OCI-LY1 (cell line): ENCODE data around the gene LRRIQ3.

Experiments used
- EZH2 ChIP-seq: fragments of 200-600 bp; sonication (generic), shearing (Covaris generic); IDR thresholded peaks from 2 replicates; pipeline ENCODE4 v1.8.0; 2017; ENCODE audit warnings: borderline replicate concordance, mixed run types, mild to moderate bottlenecking, antibody characterized with exemption, low read length, moderate library complexity, mixed read lengths
- TF ChIP-seq, protein P1 (sequence below): fragments of 200-600 bp; sonication (generic), shearing (Covaris generic); IDR thresholded peaks from 2 replicates; pipeline ENCODE4 v1.5.1; 2017; ENCODE audit warnings: mild to moderate bottlenecking, antibody characterized with exemption, low read length, moderate library complexity, mixed read lengths

DNA sequence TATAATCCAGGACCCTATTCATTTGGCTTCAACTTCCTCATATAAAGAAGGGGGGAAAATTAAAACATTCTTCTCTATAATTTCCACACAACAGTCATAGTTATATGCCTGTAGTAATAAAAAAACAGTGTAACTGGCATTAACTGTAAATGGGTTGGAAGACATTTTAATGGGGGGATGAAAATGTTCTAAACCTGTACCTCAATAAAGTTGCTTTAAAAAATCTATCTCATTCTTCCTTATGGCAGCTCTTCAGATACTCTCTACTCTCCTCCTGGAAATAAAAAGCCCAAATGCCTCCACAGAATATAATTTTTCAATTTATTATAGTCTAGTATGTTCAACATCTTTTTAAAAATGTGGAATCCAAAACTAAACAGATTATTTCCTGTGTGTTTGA, 2.6 kb downstream of the LRRIQ3 start:
- TF ChIP-seq EZH2: no peak
- TF ChIP-seq, protein P1, sequence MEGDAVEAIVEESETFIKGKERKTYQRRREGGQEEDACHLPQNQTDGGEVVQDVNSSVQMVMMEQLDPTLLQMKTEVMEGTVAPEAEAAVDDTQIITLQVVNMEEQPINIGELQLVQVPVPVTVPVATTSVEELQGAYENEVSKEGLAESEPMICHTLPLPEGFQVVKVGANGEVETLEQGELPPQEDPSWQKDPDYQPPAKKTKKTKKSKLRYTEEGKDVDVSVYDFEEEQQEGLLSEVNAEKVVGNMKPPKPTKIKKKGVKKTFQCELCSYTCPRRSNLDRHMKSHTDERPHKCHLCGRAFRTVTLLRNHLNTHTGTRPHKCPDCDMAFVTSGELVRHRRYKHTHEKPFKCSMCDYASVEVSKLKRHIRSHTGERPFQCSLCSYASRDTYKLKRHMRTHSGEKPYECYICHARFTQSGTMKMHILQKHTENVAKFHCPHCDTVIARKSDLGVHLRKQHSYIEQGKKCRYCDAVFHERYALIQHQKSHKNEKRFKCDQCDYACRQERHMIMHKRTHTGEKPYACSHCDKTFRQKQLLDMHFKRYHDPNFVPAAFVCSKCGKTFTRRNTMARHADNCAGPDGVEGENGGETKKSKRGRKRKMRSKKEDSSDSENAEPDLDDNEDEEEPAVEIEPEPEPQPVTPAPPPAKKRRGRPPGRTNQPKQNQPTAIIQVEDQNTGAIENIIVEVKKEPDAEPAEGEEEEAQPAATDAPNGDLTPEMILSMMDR: no peak
